Measurements from ENCODE around the gene PTGER2. TPM values are rescaled to one million over a fixed set of nuclear protein-coding genes. Genes with fewer than 3 reads are reported as not detected.

PTGER2 gene
- polyA plus RNA-seq, 1 donor from 2014 or later: not detected

DNA sequence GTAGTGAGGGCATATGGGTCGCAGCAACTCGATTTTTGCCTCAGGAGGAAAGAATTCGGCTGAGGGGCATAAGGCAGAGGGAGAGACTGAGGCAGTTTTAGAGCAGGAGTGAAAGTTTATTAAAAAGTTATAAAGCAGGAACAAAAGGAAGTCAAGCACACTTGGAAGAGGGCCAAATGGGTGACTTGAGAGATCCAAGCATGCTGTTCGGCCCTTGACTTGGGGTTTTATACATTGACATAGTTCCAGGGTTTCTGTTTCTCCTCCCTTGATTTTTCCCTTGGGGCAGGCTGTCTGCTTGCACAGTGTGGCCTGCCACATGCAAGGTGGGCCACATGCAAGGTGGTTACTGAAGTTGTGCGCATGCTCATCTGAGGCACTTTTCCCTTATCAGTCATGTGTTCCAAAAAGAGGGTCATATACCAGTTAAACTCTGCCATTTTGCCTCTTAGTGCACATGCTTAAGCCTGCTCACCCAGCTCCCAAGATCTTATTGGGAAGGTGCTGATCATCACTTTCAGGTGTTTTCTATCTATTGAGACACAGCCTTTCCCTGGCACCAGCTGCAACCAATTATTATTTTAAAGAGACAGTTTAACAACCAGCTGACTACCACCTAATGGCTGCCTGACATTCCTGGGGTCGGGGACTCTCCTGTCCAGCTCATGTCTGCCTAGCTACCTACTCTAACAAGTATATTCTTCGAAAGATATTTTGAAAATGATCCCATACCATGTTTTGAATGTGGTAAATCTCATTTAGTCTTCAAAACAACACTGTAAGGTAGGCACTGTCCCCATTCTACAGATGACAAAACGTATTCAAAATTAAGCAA lies 19.9 kb downstream of the PTGER2 start:
- Histone ChIP-seq H2AFZ (ENCODE audit: low read depth, low read length) (no peak overlapping the region), H3K4me2 (ENCODE audit: low read length) (no peak overlapping the region)

DNA sequence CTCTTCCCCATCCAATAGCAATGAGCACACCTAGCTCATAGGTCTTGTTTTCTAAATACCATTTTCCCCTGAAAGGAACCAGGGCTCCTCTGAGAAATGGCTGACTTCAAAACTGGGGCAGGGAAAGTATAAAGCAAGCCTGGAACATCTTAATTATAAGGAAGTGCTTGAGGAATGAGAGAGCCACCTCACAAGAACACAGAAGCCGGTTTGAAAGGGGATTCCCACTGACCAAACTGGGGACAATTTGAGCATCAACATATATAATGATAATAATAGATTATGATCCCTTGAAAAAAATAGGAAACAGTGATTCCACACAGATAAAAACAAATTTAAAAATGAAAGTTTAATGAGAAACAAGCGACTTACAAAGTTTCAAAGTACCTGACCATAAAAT lies 22.1 kb downstream of the PTGER2 start:
- no peaks in the 10 kb centered on the region for H3K9me2 ChIP-seq (ENCODE audit: insufficient read depth, low read length)

More for the DNA sequence above, 19.9 kb downstream of the PTGER2 start:
- Histone ChIP-seq H3K27me3 (ENCODE audit: insufficient read depth, low read depth, low read length) (no peaks in the 10 kb centered on the region), H3K36me3 (ENCODE audit: insufficient read depth, low read length) (no peaks in the 10 kb centered on the region), H3K9me2 (ENCODE audit: insufficient read depth, low read length) (no peaks in the 10 kb centered on the region), H3K9me3 (ENCODE audit: low read length) (no peaks in the 10 kb centered on the region), H3F3A (ENCODE audit: insufficient read depth, low read length, poor library complexity, severe bottlenecking) (no peaks in the 10 kb centered on the region), H3K27ac (ENCODE audit: low read length) (no peak overlapping the region), H3K9ac (ENCODE audit: low read length) (no peak overlapping the region), H3K79me2 (replicated peaks; ENCODE audit: insufficient read depth, low read length) (no peaks in the 10 kb centered on the region), H4K20me1 (ENCODE audit: insufficient read depth) (no peaks in the 10 kb centered on the region), H3K4me3 (ENCODE audit: low read length) (no peak overlapping the region)
- TF ChIP-seq RAD21 (conservative IDR thresholded peaks at IDR 0.05) (no peak), POLR2AphosphoS5 (IDR thresholded peaks at IDR 0.05) (no peak), TAF1 (IDR thresholded peaks at IDR 0.05; ENCODE audit: low read depth) (no peak), REST (IDR thresholded peaks at IDR 0.05; ENCODE audit: borderline replicate concordance) (no peak), EP300 (conservative IDR thresholded peaks at IDR 0.05; ENCODE audit: poor library complexity, severe bottlenecking) (no peak), EZH2 (IDR thresholded peaks at IDR 0.05; ENCODE audit: borderline replicate concordance, insufficient read depth, low read length, poor library complexity, severe bottlenecking) (no peak), SMC3 (conservative IDR thresholded peaks at IDR 0.05; ENCODE audit: poor library complexity) (no peak), MXI1 (conservative IDR thresholded peaks at IDR 0.05; ENCODE audit: poor library complexity, severe bottlenecking) (no peak)
- TF ChIP-seq, protein P1, sequence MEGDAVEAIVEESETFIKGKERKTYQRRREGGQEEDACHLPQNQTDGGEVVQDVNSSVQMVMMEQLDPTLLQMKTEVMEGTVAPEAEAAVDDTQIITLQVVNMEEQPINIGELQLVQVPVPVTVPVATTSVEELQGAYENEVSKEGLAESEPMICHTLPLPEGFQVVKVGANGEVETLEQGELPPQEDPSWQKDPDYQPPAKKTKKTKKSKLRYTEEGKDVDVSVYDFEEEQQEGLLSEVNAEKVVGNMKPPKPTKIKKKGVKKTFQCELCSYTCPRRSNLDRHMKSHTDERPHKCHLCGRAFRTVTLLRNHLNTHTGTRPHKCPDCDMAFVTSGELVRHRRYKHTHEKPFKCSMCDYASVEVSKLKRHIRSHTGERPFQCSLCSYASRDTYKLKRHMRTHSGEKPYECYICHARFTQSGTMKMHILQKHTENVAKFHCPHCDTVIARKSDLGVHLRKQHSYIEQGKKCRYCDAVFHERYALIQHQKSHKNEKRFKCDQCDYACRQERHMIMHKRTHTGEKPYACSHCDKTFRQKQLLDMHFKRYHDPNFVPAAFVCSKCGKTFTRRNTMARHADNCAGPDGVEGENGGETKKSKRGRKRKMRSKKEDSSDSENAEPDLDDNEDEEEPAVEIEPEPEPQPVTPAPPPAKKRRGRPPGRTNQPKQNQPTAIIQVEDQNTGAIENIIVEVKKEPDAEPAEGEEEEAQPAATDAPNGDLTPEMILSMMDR (IDR thresholded peaks at IDR 0.05; ENCODE audit: poor library complexity, severe bottlenecking): no peak

More for the DNA sequence above, 22.1 kb downstream of the PTGER2 start:
- TF ChIP-seq EP300 (conservative IDR thresholded peaks at IDR 0.05; ENCODE audit: poor library complexity, severe bottlenecking) (no peak), POLR2AphosphoS5 (IDR thresholded peaks at IDR 0.05) (no peak), RAD21 (conservative IDR thresholded peaks at IDR 0.05) (no peak), REST (IDR thresholded peaks at IDR 0.05; ENCODE audit: borderline replicate concordance) (no peak)
- Histone ChIP-seq H3K27me3 (ENCODE audit: insufficient read depth, low read depth, low read length) (no peaks in the 10 kb centered on the region), H3K9me3 (ENCODE audit: low read length) (no peaks in the 10 kb centered on the region), H3K9ac (ENCODE audit: low read length) (no peak overlapping the region), H2AFZ (ENCODE audit: low read depth, low read length) (no peak overlapping the region), H3K4me3 (ENCODE audit: low read length) (no peak overlapping the region), H4K20me1 (ENCODE audit: insufficient read depth) (no peaks in the 10 kb centered on the region), H3K79me2 (replicated peaks; ENCODE audit: insufficient read depth, low read length) (no peaks in the 10 kb centered on the region), H3K36me3 (ENCODE audit: insufficient read depth, low read length) (no peaks in the 10 kb centered on the region), H3F3A (ENCODE audit: insufficient read depth, low read length, poor library complexity, severe bottlenecking) (no peaks in the 10 kb centered on the region), H3K4me2 (ENCODE audit: low read length) (no peak overlapping the region), H3K27ac (ENCODE audit: low read length) (no peak overlapping the region)

Data from neural cell (in vitro differentiated cells).